K562 (cell line): Measurements from ENCODE around the gene JUND. TPM values are rescaled to one million over a fixed set of nuclear protein-coding genes. Genes with fewer than 3 reads are reported as not detected.

Experiments
- BCL6 ChIP-seq: fragments of 250-450 bp; sonication (Bioruptor Pico); IDR thresholded peaks from 2 replicates; pipeline ENCODE4 v1.4.0; 2020
- BDP1 ChIP-seq: IDR thresholded peaks from 3 replicates; pipeline ENCODE4 v1.6.1; 2011; ENCODE audit not compliant: insufficient read length, insufficient read depth
- FIP1L1 ChIP-seq: fragments of 200-400 bp; formaldehyde crosslinking; IDR thresholded peaks from 2 replicates; pipeline ENCODE4 v1.6.1; 2018; ENCODE audit warnings: mild to moderate bottlenecking, low read depth, low read length; ENCODE audit not compliant: poor library complexity, severe bottlenecking
- GATAD2B ChIP-seq: fragments of 450-650 bp; IDR thresholded peaks from 2 replicates; pipeline ENCODE4 v1.6.1; 2017; ENCODE audit warnings: mild to moderate bottlenecking, borderline replicate concordance
- HBP1 ChIP-seq: fragments of 450-650 bp; formaldehyde crosslinking; IDR thresholded peaks from 2 replicates; pipeline ENCODE4 v1.4.0; 2022; ENCODE audit warnings: missing genetic modification characterization
- IRF1 ChIP-seq: sonication (generic); formaldehyde crosslinking; IDR thresholded peaks from 2 replicates; pipeline ENCODE4 v1.8.0; 2022; ENCODE audit warnings: missing genetic modification reagents, mild to moderate bottlenecking, borderline replicate concordance
- RNF219 ChIP-seq: fragments of 250-450 bp; sonication (Bioruptor Pico); IDR thresholded peaks from 2 replicates; pipeline ENCODE4 v1.5.0; 2022; ENCODE audit warnings: mild to moderate bottlenecking
- SMAD1 ChIP-seq: fragments of 150-350 bp; IDR thresholded peaks from 2 replicates; pipeline ENCODE4 v1.6.1; 2014; ENCODE audit warnings: low read length, low read depth; ENCODE audit not compliant: partially characterized antibody
- SMAD4 ChIP-seq: fragments of 250-450 bp; sonication (Bioruptor Pico); conservative IDR thresholded peaks from 2 replicates; pipeline ENCODE4 v1.8.0; 2021; ENCODE audit warnings: inconsistent platforms, mild to moderate bottlenecking, moderate library complexity
- SRF ChIP-seq, 2 experiments: fragments of 250-450, 450-650 bp in 1 of 2; sonication (Bioruptor Pico) in 1 of 2; sonication (generic) in 1 of 2; formaldehyde crosslinking; IDR thresholded peaks; 2 replicates each; pipeline versions ENCODE4 v1.5.0 to v1.5.1; 2020 to 2022; ENCODE audit warnings: mild to moderate bottlenecking in 1 of 2, missing genetic modification reagents in 1 of 2
- TCF3 ChIP-seq: sonication (generic); formaldehyde crosslinking; IDR thresholded peaks from 2 replicates; pipeline ENCODE4 v1.4.0; 2020; ENCODE audit warnings: mild to moderate bottlenecking, missing genetic modification reagents
- ZNF407 ChIP-seq: fragments of 450-650 bp; IDR thresholded peaks from 2 replicates; pipeline ENCODE4 v1.6.1; 2016; ENCODE audit warnings: low read depth
- ZNF75A ChIP-seq: fragments of 450-650 bp; formaldehyde crosslinking; IDR thresholded peaks from 2 replicates; pipeline ENCODE4 v1.4.0; 2020; ENCODE audit warnings: mild to moderate bottlenecking
- ZSCAN32 ChIP-seq: fragments of 450-650 bp; formaldehyde crosslinking; IDR thresholded peaks from 2 replicates; pipeline ENCODE4 v1.4.0; 2020; ENCODE audit warnings: mild to moderate bottlenecking, moderate library complexity
- polyA plus RNA-seq, 8 experiments: library from polyadenylated mRNA; depleted of rRNA in 4 of 8; stranded (reverse) in 5 of 8; unstranded in 3 of 8; fragments of >200 nt; fragmentation: Nextera tagmentation in 2 of 8; fragmentation: Illumina TruSeq in 1 of 8; extraction: Ambion mirVana in 2 of 8; extraction: Trizol in 1 of 8; gene quantifications; 2 replicates each; pipeline versions ENCODE4 v1.2.1 to v1.2.3, GENCODE V29; 2011 to 2014; ENCODE audit warnings: inconsistent platforms in 1 of 8, missing spikeins in 1 of 8
- total RNA-seq, 7 experiments: library from RNA; depleted of rRNA in 6 of 7; stranded (reverse); fragments of >200 nt in 6 of 7; fragmentation: Illumina TruSeq in 2 of 7; extraction: Trizol in 2 of 7; gene quantifications; 2 replicates each; pipeline versions ENCODE4 v1.2.1 to v1.2.3, GENCODE V29; 2011 to 2021; ENCODE audit warnings: low replicate concordance in 1 of 7

Gene JUND
- total and polyA plus RNA-seq, 9 of the 15 experiments (the other 6 are each of a cell fraction or from before 2014, with no cell fraction given): 6.4 to 286 (median 42.3) TPM

- TF ChIP-seq ZNF407 (no peak), BDP1 (no peak), TCF3 (CRISPR knock-in tag) (no peak), ZNF75A (no peak), IRF1 (CRISPR knock-in tag) (no peak), BCL6 (CRISPR knock-in tag) (no peak), SMAD4 (CRISPR knock-in tag) (no peak; the same call in none of the 2 replicates), FIP1L1 (no peak), ZSCAN32 (CRISPR knock-in tag) (0 out of 2 replicates have a peak, but pooled peaks have one; percentile 28), SRF (CRISPR knock-in tag; IDR thresholded peaks at IDR 0.05) (peak in 1 of 2 experiments; percentile 63; a peak in 1 of 4 replicates), GATAD2B (peak; percentile 56; the same call in 1 of the 2 replicates), HBP1 (CRISPR knock-in tag) (0 out of 2 replicates have a peak, but pooled peaks have one; percentile 29), RNF219 (CRISPR knock-in tag) (no peak), SMAD1 (no peak)
These were observed 23.3 kb upstream of the JUND start (continued) for GRCh38 chr19:18304458-18305310.
